Stimulated activated CD8-positive, alpha-beta memory T cell treated with anti-CD3 and anti-CD28 coated beads, Interleukin-7, amount 100 ng/mL, for 4 hours (primary cell): Measurements from ENCODE around the gene HECW1.

Experiments
- DNase-seq, 2 donors: peaks; one replicate each; pipeline ENCODE4 v3.0.0-alpha.2; 2020; ENCODE audit warnings: low read depth in 2 of 2

Gene HECW1

DNA sequence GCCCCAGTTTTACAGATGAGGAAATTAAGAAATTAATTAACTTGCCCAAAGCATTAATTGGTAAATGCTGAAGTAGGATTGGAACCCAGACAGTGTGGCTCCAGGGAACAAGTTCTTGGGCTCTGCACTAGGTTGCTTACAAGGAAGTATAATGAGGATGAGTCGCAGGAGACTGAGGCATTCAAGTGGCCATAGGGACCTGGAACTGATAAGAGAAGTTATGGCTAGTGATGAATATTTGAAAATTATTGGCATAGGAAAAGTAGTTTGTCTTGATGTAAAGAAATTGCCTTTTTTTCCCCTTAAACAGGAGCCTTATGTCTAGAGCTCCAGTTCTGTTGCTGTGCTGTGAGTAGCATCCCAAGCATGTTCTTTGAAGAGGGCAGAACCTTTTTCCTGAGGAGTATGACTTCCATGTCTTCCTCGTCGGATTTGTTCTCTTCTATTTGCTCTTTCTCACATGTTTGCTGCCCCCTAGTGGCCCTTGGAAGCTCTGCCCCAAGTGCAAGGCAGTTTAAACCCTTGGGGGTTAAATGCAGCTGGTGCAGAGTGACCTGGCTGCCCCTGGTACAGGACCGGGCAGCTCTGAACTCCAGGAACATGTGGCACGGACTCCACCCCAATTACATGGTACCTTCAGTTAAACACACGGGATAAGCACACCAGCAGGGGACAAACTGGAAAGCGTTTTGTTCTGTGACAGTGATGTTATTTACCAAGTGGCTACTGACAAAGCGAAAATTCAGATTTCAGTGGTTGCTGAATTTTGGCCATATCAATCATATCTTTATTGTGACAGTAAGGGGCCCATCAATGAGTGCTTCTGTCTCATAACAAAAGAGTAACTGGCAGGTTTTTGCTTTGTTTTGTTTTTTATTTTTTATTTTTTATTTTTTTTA, 148.8 kb downstream of the HECW1 start:
- peak; percentile 32 to 39 for DNase-seq

- no peak for DNase-seq
Observed at GRCh38 chr7:43265139-43265538, 152.7 kb downstream of the HECW1 start.

DNA sequence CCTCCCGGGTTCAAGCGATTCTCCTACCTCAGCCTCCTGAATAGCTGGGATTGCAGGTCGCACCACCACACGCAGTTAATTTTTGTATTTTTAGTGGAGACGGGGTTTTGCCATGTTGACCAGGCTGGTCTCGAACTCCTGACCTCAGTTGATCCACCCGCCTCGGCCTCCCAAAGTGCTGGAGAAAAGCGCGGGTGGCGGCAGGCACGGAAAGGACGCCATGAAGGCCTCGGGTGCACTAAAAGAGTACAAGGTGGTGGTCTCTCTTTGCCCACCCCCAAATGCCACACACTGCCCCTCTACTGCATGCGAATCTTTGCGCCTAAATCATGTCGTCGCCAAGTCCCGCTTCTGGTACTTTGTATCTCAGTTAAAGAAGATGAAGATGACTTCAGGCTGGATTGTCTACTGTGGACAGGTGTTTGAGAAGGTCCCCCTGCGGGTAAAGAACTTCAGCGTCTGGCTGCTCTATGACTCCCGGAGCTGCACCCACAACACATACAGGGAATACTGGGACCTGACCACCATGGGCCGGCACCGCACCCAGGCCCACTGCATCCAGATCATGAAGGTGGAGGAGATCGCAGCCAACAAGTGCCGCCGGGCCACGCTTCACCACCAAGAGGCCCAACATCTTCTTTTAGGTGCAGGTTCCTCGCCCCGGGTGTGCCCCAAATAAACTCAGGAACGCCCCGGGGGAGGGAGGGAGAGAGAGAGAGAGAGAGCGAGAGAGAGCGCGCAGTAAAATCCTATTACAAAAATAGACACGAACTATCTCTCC, 161.7 kb downstream of the HECW1 start:
- no peak for DNase-seq

- no peak for DNase-seq
Observed at GRCh38 chr7:43274752-43275151, 162.3 kb downstream of the HECW1 start.

- DNase-seq = no peak
Observed at GRCh38 chr7:43276547-43276946, 164.1 kb downstream of the HECW1 start.

GRCh38 chr7:43278088-43278644, 165.7 kb downstream of the HECW1 start:
- DNase-seq = no peak

GRCh38 chr7:43281268-43281667, 168.8 kb downstream of the HECW1 start:
- DNase-seq = no peak

GRCh38 chr7:43283706-43284105, 171.3 kb downstream of the HECW1 start:
- DNase-seq = no peak

GRCh38 chr7:43289826-43290225, 177.4 kb downstream of the HECW1 start:
- no peak for DNase-seq

DNA sequence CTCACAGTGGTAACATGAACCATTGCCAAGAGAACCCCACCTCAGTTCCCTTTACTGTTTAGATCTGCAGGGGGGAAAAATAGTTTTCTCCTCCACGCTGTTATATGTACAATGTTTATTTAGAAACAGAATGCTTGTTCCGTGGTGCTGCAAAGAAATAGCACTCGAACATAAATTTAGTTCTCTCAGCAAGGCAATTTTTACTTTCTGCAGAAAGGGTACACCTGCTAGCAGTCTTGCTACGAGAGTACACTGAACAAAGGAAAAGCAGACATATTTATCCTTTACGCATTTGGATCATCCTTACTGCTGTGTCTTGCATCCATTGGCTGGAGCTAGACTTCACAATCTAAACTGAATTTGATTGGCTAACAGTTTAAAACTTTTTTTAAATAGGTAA, 178.5 kb downstream of the HECW1 start:
- DNase-seq = no peak

DNA sequence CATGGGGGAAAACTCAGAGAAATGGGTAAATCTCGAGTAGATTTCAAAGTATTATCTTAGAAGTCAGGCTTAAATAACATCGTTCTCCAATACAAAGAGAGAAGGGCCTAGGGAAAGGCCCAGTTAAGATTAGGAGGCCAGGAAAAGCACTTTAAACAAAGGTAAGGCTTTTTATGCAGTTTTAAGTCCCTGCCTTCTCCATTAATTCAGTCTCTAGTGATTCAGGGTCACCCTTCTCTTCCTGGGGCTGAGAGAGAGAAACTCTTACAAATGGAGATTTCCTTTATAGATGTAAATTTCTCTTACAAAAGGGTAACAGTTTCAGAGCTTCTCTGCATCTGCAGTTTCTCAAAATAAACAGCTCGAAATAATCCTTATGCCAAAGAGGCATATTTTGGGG, 179.3 kb downstream of the HECW1 start:
- no peak for DNase-seq

DNA sequence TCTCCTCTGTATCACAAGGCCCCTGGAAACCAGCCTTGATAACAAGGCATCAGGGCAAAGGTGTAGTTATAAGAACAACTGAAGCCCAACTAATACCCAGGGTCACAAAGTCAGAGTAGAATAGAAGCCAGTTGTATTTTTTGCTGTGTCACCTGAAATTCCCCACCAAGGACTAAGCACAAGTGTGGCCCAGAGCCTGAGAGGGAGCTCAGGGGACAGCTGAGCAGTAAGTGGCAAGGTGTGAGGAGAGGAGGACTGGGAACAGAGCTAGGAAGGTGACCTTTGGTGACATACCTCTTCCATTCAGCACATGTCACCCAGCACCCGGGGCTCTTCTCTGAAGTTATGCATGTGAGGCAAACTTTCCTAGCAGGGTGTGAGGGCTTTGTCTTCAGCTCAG, 179.9 kb downstream of the HECW1 start:
- no peak for DNase-seq

DNA sequence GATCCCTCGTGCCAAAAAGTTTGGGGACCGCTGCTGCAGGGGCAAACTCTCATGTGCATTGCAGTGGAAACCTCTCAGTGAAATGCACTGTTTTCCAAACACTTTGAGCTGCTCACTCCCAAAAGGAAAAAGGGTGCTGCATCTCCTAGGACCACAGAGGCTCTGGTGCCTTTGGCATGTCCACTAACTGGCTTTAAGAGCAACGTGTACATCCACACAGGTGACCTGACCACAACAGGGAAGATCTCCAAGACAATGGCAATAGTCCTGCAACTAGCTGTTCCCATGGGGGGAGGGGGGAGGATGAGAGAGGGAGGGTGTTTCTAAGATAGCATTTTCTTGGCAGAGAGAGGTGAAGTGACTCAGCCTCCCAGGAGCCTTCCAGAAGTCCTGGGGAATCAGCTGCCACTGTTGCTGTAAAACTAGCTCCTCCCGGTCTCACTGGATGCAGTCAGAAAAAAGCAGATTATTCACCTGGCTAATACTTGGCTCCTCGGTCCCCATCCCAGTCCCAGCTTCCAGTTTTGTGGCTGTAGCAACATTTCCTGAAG, 181.7 kb downstream of the HECW1 start:
- no peak for DNase-seq

- DNase-seq = no peak
Observed at GRCh38 chr7:43295429-43295828, 183.0 kb downstream of the HECW1 start.

- no peak for DNase-seq
Observed at GRCh38 chr7:43296306-43296705, 183.9 kb downstream of the HECW1 start.

GRCh38 chr7:43298617-43299016, 186.2 kb downstream of the HECW1 start:
- no peak for DNase-seq

- DNase-seq = no peak
Observed at GRCh38 chr7:43300121-43300520, 187.7 kb downstream of the HECW1 start.

DNA sequence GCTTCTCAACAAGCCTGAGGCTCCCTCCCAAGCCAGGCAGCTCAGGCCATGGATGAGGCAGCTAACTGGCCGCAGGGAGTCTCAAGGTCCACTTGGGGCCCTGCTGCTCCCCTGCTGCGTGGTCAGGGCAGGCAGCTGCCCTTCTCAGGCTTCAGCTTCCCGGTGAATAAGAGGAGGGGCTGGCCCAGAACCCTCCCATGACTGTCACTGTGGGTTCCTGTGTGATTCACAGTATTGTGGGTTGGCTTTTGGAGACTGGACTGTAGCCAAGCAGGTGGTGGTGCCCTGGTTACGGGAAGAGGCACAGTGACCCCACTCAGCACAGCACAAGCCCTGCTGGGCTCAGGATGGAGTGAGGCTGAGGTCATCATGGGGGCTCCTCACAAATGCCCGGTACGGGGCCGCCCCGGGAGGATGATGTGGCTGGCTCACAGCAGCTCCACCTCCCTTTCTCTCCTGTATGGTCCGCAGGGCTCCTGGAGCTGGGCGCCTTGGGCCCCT, 189.8 kb downstream of the HECW1 start:
- no peak for DNase-seq

- no peak for DNase-seq
Observed at GRCh38 chr7:43302773-43303460, 190.5 kb downstream of the HECW1 start.

DNA sequence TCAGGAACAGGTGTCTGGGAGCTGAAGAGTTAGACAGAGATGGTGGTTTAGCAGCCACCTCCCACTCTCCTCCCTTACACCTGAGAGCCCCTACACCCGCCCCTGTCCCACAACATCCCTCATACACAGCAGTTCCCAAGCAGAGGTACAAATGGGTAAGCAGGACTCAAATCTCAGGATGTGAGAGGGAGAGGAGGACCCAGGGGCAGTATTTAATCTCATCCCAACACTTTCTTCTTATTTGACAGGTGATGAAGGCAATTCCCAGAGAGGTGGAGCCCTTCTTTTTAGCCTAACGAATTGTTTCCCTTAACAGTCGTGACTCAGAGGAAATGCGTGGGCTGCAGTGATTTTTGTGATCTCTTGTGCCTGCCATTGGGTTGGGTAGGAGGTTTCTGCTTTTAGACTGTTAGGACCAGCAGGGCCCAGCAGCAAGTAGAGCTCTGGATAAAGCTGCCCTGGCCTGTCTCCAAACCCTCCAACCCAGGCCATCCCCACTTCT, 191.3 kb downstream of the HECW1 start:
- peak; percentile 28 to 41 for DNase-seq

- no peak for DNase-seq
Observed at GRCh38 chr7:43306404-43306803, 194.0 kb downstream of the HECW1 start.
